Measurements from ENCODE around the gene MSRB2.

DNA sequence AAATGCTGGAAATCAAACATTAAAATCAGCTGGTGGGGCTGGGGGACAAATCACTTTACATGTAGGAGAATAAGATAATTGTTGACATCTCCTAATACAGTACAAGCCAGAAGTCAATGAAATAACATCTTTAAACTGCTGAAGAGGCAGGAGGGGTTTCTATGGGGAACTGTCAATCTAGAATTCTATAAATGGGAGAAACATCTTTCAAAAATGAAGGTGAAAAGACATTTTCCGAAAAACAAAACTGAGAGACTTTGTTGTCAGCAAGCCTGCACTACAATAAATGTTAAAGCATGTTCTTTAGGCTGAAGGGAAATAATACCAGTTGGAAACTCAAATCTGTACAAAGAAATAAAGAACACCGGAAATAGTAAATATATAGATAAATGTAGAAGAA is 17.3 kb upstream of the MSRB2 start:
- TF ChIP-seq, protein P1, sequence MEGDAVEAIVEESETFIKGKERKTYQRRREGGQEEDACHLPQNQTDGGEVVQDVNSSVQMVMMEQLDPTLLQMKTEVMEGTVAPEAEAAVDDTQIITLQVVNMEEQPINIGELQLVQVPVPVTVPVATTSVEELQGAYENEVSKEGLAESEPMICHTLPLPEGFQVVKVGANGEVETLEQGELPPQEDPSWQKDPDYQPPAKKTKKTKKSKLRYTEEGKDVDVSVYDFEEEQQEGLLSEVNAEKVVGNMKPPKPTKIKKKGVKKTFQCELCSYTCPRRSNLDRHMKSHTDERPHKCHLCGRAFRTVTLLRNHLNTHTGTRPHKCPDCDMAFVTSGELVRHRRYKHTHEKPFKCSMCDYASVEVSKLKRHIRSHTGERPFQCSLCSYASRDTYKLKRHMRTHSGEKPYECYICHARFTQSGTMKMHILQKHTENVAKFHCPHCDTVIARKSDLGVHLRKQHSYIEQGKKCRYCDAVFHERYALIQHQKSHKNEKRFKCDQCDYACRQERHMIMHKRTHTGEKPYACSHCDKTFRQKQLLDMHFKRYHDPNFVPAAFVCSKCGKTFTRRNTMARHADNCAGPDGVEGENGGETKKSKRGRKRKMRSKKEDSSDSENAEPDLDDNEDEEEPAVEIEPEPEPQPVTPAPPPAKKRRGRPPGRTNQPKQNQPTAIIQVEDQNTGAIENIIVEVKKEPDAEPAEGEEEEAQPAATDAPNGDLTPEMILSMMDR (conservative IDR thresholded peaks at IDR 0.05; ENCODE audit: low read depth, low read length), result no peak
- no peak for TF ChIP-seq POLR2A (IDR thresholded peaks at IDR 0.05; ENCODE audit: low read depth, low read length)
- TF ChIP-seq, protein P2, sequence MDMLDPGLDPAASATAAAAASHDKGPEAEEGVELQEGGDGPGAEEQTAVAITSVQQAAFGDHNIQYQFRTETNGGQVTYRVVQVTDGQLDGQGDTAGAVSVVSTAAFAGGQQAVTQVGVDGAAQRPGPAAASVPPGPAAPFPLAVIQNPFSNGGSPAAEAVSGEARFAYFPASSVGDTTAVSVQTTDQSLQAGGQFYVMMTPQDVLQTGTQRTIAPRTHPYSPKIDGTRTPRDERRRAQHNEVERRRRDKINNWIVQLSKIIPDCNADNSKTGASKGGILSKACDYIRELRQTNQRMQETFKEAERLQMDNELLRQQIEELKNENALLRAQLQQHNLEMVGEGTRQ (IDR thresholded peaks at IDR 0.05; ENCODE audit: low read depth, low read length), result no peak
- no peak for TF ChIP-seq BHLHE40 (IDR thresholded peaks at IDR 0.05; ENCODE audit: low read depth, low read length)
- no peak for TF ChIP-seq SMC3 (IDR thresholded peaks at IDR 0.05; ENCODE audit: low read depth, low read length)
- TF ChIP-seq MAFK (IDR thresholded peaks at IDR 0.05; ENCODE audit: low read depth, low read length), result no peak
- TF ChIP-seq FOS (IDR thresholded peaks at IDR 0.05; ENCODE audit: low read depth, low read length), result no peak
- TF ChIP-seq RFX5 (IDR thresholded peaks at IDR 0.05; ENCODE audit: low read depth, low read length), result no peak
- TF ChIP-seq NFE2L2 (IDR thresholded peaks at IDR 0.05; ENCODE audit: low read depth, low read length), result no peak
- TF ChIP-seq RCOR1 (IDR thresholded peaks at IDR 0.05; ENCODE audit: insufficient replicate concordance, low read length), result no peak
- TF ChIP-seq RAD21 (IDR thresholded peaks at IDR 0.05; ENCODE audit: low read length), result no peak
- no peak for TF ChIP-seq CEBPB (IDR thresholded peaks at IDR 0.05; ENCODE audit: low read depth, low read length)
- no peak for TF ChIP-seq MAZ (IDR thresholded peaks at IDR 0.05; ENCODE audit: borderline replicate concordance, low read depth, low read length)
- no peak for TF ChIP-seq MXI1 (IDR thresholded peaks at IDR 0.05; ENCODE audit: borderline replicate concordance, low read depth, low read length)
